WTC11 (cell line): ENCODE results near the gene CD28.

Source experiments
- ATF3 ChIP-seq: sonication (generic); formaldehyde crosslinking; conservative IDR thresholded peaks from 2 replicates; pipeline ENCODE4 v1.8.1; 2022; ENCODE audit warnings: mild to moderate bottlenecking, missing genetic modification reagents
- CTCF ChIP-seq: fragments of 200-600 bp; IDR thresholded peaks from 2 replicates; pipeline ENCODE4 v1.8.0; 2022; ENCODE audit warnings: antibody characterized with exemption
- KAT7 ChIP-seq: sonication (generic); formaldehyde crosslinking; IDR thresholded peaks from 2 replicates; pipeline ENCODE4 v1.8.1; 2023; ENCODE audit warnings: missing genetic modification reagents, mild to moderate bottlenecking, borderline replicate concordance

- TF ChIP-seq ATF3 (CRISPR knock-in tag) (no peak), KAT7 (CRISPR knock-in tag) (no peak), CTCF (no peak)
Observed at GRCh38 chr2:203737360-203737759, 30.9 kb downstream of the CD28 start.
